ENCODE data around the gene RAB33B.

GRCh38 chr4:139419388-139419914 lies 34.5 kb upstream of the RAB33B start:
- TF ChIP-seq TAF1 (IDR thresholded peaks at IDR 0.05; ENCODE audit: borderline replicate concordance, insufficient read depth, low read length) (no peak), POLR2AphosphoS5 (IDR thresholded peaks at IDR 0.05; ENCODE audit: low read depth, low read length) (no peak), REST (IDR thresholded peaks at IDR 0.05; ENCODE audit: insufficient read depth in 1 of 2, low read depth in 2 of 2, low read length in 2 of 2) (no peak)

All from PFSK-1 (cell line).